RCC 7860 (cell line): ENCODE data around the gene S1PR1.
"Not testable (repeated sequence)": the region's sequence is repeated elsewhere in the genome, so short reads cannot be mapped to it uniquely, and the experiment has no call there.

Experiments
- DNase-seq: peaks from one replicate; pipeline ENCODE4 v3.0.0-alpha.2; 2015; ENCODE audit warnings: low spot score
- FAIRE-seq: peaks from 2 replicates; lab custom pipeline; 2012; peaks lifted over from hg19 to GRCh38; lab: Jason Lieb, UNC

Gene S1PR1

GRCh38 chr1:101219924-101220870 lies 16.6 kb upstream of the S1PR1 start:
- FAIRE-seq (no peak), DNase-seq (no peak)

- FAIRE-seq: no peak
- no peak for DNase-seq
Observed at GRCh38 chr1:101220906-101221305, 15.9 kb upstream of the S1PR1 start.

GRCh38 chr1:101221945-101222429 lies 14.8 kb upstream of the S1PR1 start:
- no peak for DNase-seq
- no peak for FAIRE-seq

GRCh38 chr1:101227837-101228236 lies 9.0 kb upstream of the S1PR1 start:
- DNase-seq (no peak), FAIRE-seq (no peak)

GRCh38 chr1:101228424-101229134 lies 8.2 kb upstream of the S1PR1 start:
- FAIRE-seq (no peak), DNase-seq (no peak)

GRCh38 chr1:101232182-101232581 lies 4.6 kb upstream of the S1PR1 start:
- not testable (repeated sequence) for DNase-seq, FAIRE-seq

GRCh38 chr1:101233495-101233894 lies 3.3 kb upstream of the S1PR1 start:
- no peak for DNase-seq
- no peak for FAIRE-seq

GRCh38 chr1:101235216-101235695 lies 1.6 kb upstream of the S1PR1 start:
- DNase-seq (no peak), FAIRE-seq (no peak)

- FAIRE-seq: no peak
- no peak for DNase-seq
Observed at GRCh38 chr1:101235696-101236515, 913 bp upstream of the S1PR1 start.

- DNase-seq: peak; percentile 50
- FAIRE-seq: no peak
Observed at GRCh38 chr1:101237229-101237837, 514 bp downstream of the S1PR1 start.

GRCh38 chr1:101238031-101238628 lies 1.3 kb downstream of the S1PR1 start:
- FAIRE-seq (no peak), DNase-seq (no peak)

- FAIRE-seq (peak; percentile 86), DNase-seq (peak; percentile 85)
Observed at GRCh38 chr1:101238681-101239094, 1.9 kb downstream of the S1PR1 start.

- FAIRE-seq (no peak), DNase-seq (no peak)
Observed at GRCh38 chr1:101239095-101240040, 2.5 kb downstream of the S1PR1 start.

GRCh38 chr1:101240041-101240430 lies 3.2 kb downstream of the S1PR1 start:
- no peak for FAIRE-seq
- DNase-seq: no peak

GRCh38 chr1:101241485-101242225 lies 4.8 kb downstream of the S1PR1 start:
- DNase-seq (no peak), FAIRE-seq (no peak)

GRCh38 chr1:101242324-101243050 lies 5.7 kb downstream of the S1PR1 start:
- peak; percentile 34 for DNase-seq
- no peak for FAIRE-seq

GRCh38 chr1:101243751-101244150 lies 6.9 kb downstream of the S1PR1 start:
- FAIRE-seq (no peak), DNase-seq (no peak)
